Astrocyte (in vitro differentiated cells and primary cell): ENCODE results near the gene TP73. TPM values are rescaled to one million over a fixed set of nuclear protein-coding genes. Genes with fewer than 3 reads are reported as not detected.

Experiments
- DNase-seq: peaks from one replicate; pipeline ENCODE4 v3.0.0-alpha.2; 2010; ENCODE audit warnings: low read depth
- FAIRE-seq: peaks from 2 replicates; lab custom pipeline; 2011; peaks lifted over from hg19 to GRCh38; lab: Jason Lieb, UNC
- H2AFZ ChIP-seq: 2 replicates; pipeline ENCODE4 v1.6.0; 2012; ENCODE audit warnings: low read depth, low read length, inconsistent platforms
- H3K27ac ChIP-seq: 2 replicates; pipeline ENCODE4 v1.5.1; 2011; ENCODE audit warnings: low read depth, low read length, inconsistent platforms
- H3K27me3 ChIP-seq: 2 replicates; pipeline ENCODE4 v1.6.0; 2011; ENCODE audit warnings: low read length, inconsistent platforms; ENCODE audit not compliant: insufficient read depth
- H3K36me3 ChIP-seq: 2 replicates; pipeline ENCODE4 v1.5.1; 2011; ENCODE audit warnings: low read length, inconsistent platforms; ENCODE audit not compliant: insufficient read depth
- H3K4me1 ChIP-seq: 2 replicates; pipeline ENCODE4 v1.5.1; 2011; ENCODE audit warnings: low read length, inconsistent platforms; ENCODE audit not compliant: insufficient read depth
- H3K4me2 ChIP-seq: 2 replicates; pipeline ENCODE4 v1.6.0; 2012; ENCODE audit warnings: low read length, inconsistent platforms
- H3K4me3 ChIP-seq: 2 replicates; pipeline ENCODE4 v1.5.1; 2011; ENCODE audit warnings: low read depth, mild to moderate bottlenecking, low read length, inconsistent platforms; ENCODE audit not compliant: insufficient read depth
- H3K79me2 ChIP-seq: 2 replicates; pipeline ENCODE4 v1.6.0; 2012; ENCODE audit warnings: mild to moderate bottlenecking, low read length, inconsistent platforms; ENCODE audit not compliant: insufficient read depth
- H3K9ac ChIP-seq: 2 replicates; pipeline ENCODE4 v1.6.0; 2012; ENCODE audit warnings: mild to moderate bottlenecking, low read length, inconsistent platforms
- H3K9me3 ChIP-seq: 2 replicates; pipeline ENCODE4 v1.5.1; 2012; ENCODE audit warnings: low read depth, mild to moderate bottlenecking, low read length, inconsistent platforms; ENCODE audit not compliant: insufficient read depth
- H4K20me1 ChIP-seq: 2 replicates; pipeline ENCODE4 v1.6.0; 2012; ENCODE audit warnings: low read length, inconsistent platforms; ENCODE audit not compliant: insufficient read depth
- H3K27ac Mint-ChIP-seq: one replicate; pipeline ENCODE4 v1.8.0; 2021; ENCODE audit warnings: mild to moderate bottlenecking, mixed read lengths; ENCODE audit not compliant: unreplicated experiment
- H3K27me3 Mint-ChIP-seq: one replicate; pipeline ENCODE4 v1.8.0; 2021; ENCODE audit warnings: low read depth, mixed read lengths; ENCODE audit not compliant: unreplicated experiment
- H3K36me3 Mint-ChIP-seq: one replicate; pipeline ENCODE4 v1.8.0; 2021; ENCODE audit warnings: low read depth, mixed read lengths; ENCODE audit not compliant: unreplicated experiment
- H3K4me1 Mint-ChIP-seq: one replicate; pipeline ENCODE4 v1.8.0; 2021; ENCODE audit warnings: low read depth, mixed read lengths; ENCODE audit not compliant: unreplicated experiment
- H3K4me3 Mint-ChIP-seq: one replicate; pipeline ENCODE4 v1.8.0; 2021; ENCODE audit warnings: mild to moderate bottlenecking, moderate library complexity, mixed read lengths; ENCODE audit not compliant: unreplicated experiment
- H3K9me3 Mint-ChIP-seq: one replicate; pipeline ENCODE4 v1.8.0; 2021; ENCODE audit warnings: mild to moderate bottlenecking, mixed read lengths; ENCODE audit not compliant: unreplicated experiment
- EZH2 ChIP-seq: IDR thresholded peaks from 2 replicates; pipeline ENCODE4 v1.6.1; 2012; ENCODE audit warnings: mild to moderate bottlenecking, low read length, inconsistent platforms; ENCODE audit not compliant: insufficient read depth
- total RNA-seq: library from RNA; stranded (reverse); gene quantifications from 2 replicates; pipeline ENCODE4 v1.2.1, GENCODE V29; 2021
- TF ChIP-seq, protein P1 (sequence below): IDR thresholded peaks from 2 replicates; pipeline ENCODE4 v1.5.1; 2011; ENCODE audit warnings: low read depth, mild to moderate bottlenecking, inconsistent platforms, low read length, moderate library complexity; ENCODE audit not compliant: insufficient read depth

Gene TP73
- total RNA-seq, 1 donor from 2014 or later: 0.18 TPM

DNA sequence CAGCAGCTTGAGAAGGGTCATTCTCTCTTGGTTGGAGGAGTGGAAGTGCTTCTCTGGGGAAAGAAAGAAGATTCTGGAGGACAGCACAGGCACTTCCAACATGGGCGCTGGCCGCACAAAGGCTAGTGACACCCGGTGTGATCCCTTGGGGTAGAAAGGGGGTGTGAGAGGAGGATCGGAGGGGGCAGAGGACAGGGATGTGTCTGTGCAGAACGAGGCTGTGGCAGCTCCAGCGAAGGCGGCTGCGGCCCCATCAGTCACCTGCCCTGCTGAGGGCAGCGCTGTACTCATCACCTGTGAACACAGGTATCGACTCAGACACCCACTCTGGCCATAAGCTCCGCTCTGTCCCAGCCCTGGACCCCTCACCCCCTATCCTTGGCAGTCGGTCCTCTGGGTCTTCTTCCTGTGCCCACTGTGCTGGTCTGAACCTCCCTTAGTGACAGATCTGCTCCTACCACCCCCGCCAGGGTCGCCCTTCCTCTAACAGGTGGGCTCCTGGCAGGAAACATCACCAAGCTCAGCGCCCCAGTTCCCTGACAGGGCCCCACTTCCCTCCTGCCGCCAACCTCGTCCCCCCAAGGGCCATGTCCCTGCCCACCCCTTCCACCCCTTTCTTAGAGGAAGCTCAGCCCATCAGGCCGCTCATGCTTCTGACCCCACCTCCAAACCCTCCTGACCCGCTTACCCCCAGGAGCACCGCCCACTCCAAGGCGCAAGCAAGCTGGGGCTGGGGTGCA, 20.1 kb downstream of the TP73 start:
- FAIRE-seq (no peak), DNase-seq (no peak)
- Histone ChIP-seq H3K4me1 (peaks cover 6% of the 10 kb centered on the region), H3K27me3 (peaks cover 5% of the 10 kb centered on the region), H3K4me3 (no peak overlapping the region), H3K36me3 (no peaks in the 10 kb centered on the region), H3K9me3 (no peaks in the 10 kb centered on the region), H3K79me2 (no peaks in the 10 kb centered on the region), H3K4me2 (no peak overlapping the region), H4K20me1 (no peaks in the 10 kb centered on the region), H2AFZ (no peak overlapping the region), H3K27ac (no peak overlapping the region), H3K9ac (no peak overlapping the region)
- Mint-ChIP-seq H3K36me3 (no peaks in the 10 kb centered on the region), H3K27ac (no peak overlapping the region), H3K4me1 (peaks cover 6% of the 10 kb centered on the region), H3K27me3 (peaks cover 24% of the 10 kb centered on the region), H3K9me3 (no peaks in the 10 kb centered on the region), H3K4me3 (no peak overlapping the region)
- TF ChIP-seq EZH2: no peak
- TF ChIP-seq, protein P1, sequence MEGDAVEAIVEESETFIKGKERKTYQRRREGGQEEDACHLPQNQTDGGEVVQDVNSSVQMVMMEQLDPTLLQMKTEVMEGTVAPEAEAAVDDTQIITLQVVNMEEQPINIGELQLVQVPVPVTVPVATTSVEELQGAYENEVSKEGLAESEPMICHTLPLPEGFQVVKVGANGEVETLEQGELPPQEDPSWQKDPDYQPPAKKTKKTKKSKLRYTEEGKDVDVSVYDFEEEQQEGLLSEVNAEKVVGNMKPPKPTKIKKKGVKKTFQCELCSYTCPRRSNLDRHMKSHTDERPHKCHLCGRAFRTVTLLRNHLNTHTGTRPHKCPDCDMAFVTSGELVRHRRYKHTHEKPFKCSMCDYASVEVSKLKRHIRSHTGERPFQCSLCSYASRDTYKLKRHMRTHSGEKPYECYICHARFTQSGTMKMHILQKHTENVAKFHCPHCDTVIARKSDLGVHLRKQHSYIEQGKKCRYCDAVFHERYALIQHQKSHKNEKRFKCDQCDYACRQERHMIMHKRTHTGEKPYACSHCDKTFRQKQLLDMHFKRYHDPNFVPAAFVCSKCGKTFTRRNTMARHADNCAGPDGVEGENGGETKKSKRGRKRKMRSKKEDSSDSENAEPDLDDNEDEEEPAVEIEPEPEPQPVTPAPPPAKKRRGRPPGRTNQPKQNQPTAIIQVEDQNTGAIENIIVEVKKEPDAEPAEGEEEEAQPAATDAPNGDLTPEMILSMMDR: no peak

DNA sequence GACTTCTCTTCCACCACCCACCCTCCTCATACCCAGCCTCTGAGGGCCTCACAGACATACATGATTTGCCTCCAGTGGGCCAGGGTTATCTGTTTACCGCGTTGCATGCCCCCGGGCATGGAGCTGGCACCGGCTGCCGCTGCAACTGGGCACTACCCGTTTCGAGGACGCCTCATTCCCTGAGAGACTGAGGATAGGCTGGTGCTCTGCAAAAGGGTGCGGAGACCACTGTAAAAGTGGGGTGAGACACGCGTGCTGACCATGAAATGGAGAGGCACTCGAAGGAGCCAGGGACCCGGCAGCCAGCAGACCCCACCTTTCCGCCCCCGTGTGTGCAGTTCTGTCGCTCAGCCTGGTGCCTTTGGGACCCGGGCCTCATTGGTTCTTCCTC, 20.6 kb downstream of the TP73 start:
- Mint-ChIP-seq H3K9me3 (no peaks in the 10 kb centered on the region), H3K4me1 (peaks cover 6% of the 10 kb centered on the region), H3K4me3 (no peak overlapping the region), H3K27me3 (peaks cover 28% of the 10 kb centered on the region), H3K27ac (no peak overlapping the region), H3K36me3 (no peaks in the 10 kb centered on the region)
- Histone ChIP-seq H3K27ac (no peak overlapping the region), H3K27me3 (peaks cover 7% of the 10 kb centered on the region), H3K4me2 (no peak overlapping the region), H3K4me1 (peaks cover 6% of the 10 kb centered on the region), H3K9ac (no peak overlapping the region), H3K9me3 (no peaks in the 10 kb centered on the region), H3K4me3 (no peak overlapping the region), H3K36me3 (no peaks in the 10 kb centered on the region), H3K79me2 (no peaks in the 10 kb centered on the region), H4K20me1 (no peaks in the 10 kb centered on the region), H2AFZ (no peak overlapping the region)
- FAIRE-seq (no peak), DNase-seq (no peak)
- no peak for TF ChIP-seq EZH2
- TF ChIP-seq, protein P1: no peak
